GM13977 (cell line): ENCODE data around the gene UNC80.

Experiments used
- DNase-seq: peaks from one replicate; pipeline ENCODE4 v3.0.0; 2012; ENCODE audit warnings: low spot score
- in situ Hi-C: fragments of 300-500 bp; cut with MboI; formaldehyde crosslinking; loops from one replicate; pipeline ENCODE4 v1.12.0; 2022; ENCODE audit warnings: low sequenced_read_pairs, low pct_unique_long_range_greater_than_20kb, mixed read lengths, inconsistent platforms; ENCODE audit not compliant: unreplicated experiment
- TF ChIP-seq, protein P1 (sequence below): IDR thresholded peaks from 2 replicates; pipeline ENCODE4 v1.5.1; 2012; ENCODE audit warnings: mild to moderate bottlenecking, control low read depth; ENCODE audit not compliant: insufficient read depth; ENCODE audit errors: extremely low read depth, missing control alignments

The UNC80 gene

DNA sequence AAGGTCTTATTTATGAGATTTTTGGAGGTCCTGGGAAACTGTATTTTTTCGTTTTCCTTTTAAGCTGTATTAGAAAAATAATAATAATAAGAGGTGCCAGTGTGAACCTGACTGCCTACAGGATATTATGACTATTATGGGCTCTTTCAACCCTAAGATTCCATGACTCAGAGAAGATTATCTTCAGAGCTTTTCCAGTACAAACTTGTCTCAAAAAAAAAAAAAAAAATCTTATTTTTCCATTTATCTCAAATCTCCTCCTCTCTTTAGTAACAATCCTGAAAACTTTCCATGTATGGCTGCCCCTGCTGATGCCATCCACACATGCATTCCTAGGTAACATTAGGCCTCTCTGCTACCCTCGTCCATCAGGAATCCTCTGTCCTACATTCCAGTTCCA lies 194.1 kb downstream of the UNC80 start:
- in situ Hi-C loops, result no loop called here
- no peak for DNase-seq
- TF ChIP-seq, protein P1, sequence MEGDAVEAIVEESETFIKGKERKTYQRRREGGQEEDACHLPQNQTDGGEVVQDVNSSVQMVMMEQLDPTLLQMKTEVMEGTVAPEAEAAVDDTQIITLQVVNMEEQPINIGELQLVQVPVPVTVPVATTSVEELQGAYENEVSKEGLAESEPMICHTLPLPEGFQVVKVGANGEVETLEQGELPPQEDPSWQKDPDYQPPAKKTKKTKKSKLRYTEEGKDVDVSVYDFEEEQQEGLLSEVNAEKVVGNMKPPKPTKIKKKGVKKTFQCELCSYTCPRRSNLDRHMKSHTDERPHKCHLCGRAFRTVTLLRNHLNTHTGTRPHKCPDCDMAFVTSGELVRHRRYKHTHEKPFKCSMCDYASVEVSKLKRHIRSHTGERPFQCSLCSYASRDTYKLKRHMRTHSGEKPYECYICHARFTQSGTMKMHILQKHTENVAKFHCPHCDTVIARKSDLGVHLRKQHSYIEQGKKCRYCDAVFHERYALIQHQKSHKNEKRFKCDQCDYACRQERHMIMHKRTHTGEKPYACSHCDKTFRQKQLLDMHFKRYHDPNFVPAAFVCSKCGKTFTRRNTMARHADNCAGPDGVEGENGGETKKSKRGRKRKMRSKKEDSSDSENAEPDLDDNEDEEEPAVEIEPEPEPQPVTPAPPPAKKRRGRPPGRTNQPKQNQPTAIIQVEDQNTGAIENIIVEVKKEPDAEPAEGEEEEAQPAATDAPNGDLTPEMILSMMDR, result no peak

DNA sequence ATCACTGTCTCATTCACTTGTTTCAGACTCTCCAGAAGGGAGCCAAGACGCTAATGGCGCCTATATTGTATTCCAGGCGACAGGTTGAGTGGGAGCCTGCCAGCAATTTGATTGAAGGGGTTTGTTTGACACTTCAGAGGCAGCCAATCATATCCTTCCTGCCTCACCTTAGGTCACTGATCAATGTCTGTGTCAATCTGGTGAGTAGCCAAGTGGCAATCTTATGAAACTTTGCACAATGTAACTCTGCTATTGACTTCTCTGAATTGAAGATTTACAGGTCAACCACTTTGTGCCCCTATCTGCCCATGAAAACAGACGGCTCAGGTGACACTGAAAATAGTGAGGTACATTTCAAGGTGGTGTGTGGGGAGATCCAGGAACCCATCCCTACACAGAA lies 198.1 kb downstream of the UNC80 start:
- in situ Hi-C loops, result loop anchor here (10.0 kb wide), 1 partner anchor 225 kb away; no protein-coding TSS in a partner anchor

DNA sequence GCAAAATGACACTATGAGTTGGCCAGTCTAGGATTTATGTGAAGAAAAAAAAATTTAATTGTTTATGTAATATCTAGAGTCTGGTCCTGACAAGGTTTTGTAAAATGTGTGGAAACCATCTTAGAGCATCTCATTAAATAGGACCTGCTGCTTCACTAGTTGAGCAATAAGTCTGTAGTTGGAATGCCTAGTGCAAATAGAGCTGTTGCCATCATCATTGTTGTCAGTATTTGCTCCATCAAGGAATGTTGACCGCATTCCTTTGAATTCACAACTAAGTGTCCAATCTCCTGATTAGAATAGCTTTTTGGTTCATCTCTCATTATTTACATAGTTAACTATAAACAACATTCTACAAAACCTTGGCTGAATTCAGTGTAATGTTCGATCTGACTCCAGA lies 198.6 kb downstream of the UNC80 start:
- TF ChIP-seq, protein P1, result no peak
- no peak for DNase-seq
- in situ Hi-C loops, result loop anchor here (10.0 kb wide), 1 partner anchor 225 kb away; no protein-coding TSS in a partner anchor

More for the DNA sequence above, 198.1 kb downstream of the UNC80 start:
- no peak for DNase-seq
- TF ChIP-seq, protein P1, result no peak

DNA sequence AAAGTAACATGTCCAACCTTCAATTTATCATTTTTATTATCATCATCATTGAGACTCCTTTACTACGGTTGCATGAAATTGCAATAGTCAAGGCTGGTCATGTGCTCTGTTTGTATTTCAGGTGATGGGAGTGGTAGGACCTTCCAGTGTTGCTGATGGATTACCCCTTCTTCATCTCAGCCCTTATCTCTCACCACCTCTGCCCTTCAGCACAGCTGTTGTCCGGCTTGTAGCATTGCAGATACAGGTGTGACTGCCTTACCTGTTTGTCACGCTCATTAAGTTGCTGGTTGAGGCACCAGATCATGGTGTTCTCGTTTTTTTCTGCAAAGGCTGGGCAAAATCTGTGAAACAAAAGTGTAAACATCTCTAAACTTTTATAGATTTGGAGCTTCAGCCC lies 199.1 kb downstream of the UNC80 start:
- TF ChIP-seq, protein P1, result no peak
- DNase-seq, result no peak
- in situ Hi-C loops, result loop anchor here (10.0 kb wide), 1 partner anchor 224 kb away; no protein-coding TSS in a partner anchor

DNA sequence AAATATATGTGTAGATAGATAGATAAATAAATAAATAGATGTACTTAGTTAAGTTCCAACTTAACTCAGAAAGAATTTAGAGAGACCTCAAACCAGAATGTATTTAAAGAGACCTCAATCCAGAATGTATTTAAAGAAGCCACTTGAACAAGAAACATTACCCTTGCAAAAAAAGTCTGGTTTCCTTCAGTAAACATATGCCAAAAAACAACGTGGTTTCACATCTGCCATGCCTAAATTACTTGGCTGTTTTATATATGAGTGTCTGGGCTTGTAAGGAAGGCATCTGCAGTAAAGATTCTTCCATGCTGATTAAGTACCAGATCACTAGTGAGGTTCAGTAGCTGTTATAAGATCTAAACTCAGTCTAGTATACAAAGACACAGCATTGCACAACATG lies 201.7 kb downstream of the UNC80 start:
- in situ Hi-C loops, result loop anchor here (10.0 kb wide), 1 partner anchor 221 kb away; no protein-coding TSS in a partner anchor
- TF ChIP-seq, protein P1, result no peak
- DNase-seq, result no peak

DNA sequence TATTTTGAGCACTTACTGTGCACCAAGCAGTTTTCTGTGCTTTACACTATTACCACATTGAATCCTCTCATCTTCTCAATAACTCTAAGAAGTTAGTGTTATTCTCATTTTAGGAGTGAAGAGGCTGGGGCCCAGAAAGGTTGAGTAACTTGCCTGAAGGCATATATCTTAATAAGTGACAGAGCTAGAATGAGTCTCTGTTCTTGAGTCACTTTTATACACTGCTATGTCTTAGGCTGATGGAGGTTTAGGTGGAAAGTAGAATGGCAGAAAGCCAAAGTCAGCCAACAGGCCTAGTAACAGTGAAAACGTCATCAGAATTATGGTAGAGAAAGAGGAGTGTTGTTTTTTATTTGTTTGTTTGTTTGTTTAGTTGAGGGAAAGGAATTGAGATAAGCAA lies 202.9 kb downstream of the UNC80 start:
- in situ Hi-C loops, result loop anchor here (10.0 kb wide), 1 partner anchor 220 kb away; no protein-coding TSS in a partner anchor
- TF ChIP-seq, protein P1, result no peak
- DNase-seq, result no peak

DNA sequence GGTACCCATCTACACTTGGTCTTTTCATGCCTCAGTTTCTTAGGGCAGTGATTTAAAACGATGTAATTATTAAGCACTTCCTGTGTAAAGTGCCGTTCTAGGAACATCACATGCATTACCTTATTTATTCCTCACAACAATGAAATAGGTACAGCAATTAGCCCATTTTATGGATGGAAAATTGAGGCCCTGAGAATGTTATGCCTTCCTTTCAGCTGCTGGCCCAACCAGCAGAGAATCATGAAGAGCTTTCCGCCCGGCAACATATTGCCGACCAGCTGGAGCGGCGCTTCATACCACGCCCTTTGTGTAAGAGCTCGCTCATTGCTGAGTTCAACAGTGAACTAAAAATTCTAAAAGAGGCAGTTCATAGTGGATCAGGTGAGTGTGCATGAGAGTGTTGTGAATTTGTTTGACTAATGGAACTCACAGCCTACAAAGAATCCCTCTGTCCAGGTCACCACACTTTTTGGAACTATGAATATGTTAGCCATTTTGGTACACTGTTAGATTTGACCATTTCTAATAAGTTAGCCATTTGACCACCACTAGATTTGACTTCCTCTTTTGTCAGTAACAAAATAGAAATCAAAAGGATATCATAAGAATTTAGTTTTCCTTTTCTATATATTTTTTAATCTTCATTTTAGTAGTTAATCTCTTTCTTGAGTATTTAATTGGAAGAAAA lies 205.2 kb downstream of the UNC80 start:
- TF ChIP-seq, protein P1, result no peak
- no peak for DNase-seq
- in situ Hi-C loops, result loop anchor here (10.0 kb wide), 1 partner anchor 218 kb away; no protein-coding TSS in a partner anchor
